Gastrocnemius medialis (tissue), 4 donors: ENCODE results near the gene FGF14.

Experiments used
- POLR2A ChIP-seq, 2 donors: fragments of 450-650 bp; IDR thresholded peaks; one replicate each; pipeline ENCODE4 v1.6.1; 2017; ENCODE audit warnings: antibody characterized with exemption in 2 of 2, mild to moderate bottlenecking in 2 of 2, moderate library complexity in 2 of 2
- TF ChIP-seq, protein P1 (sequence below), 5 experiments: fragments of 450-650 bp in 3 of 5; fragments of 200-600 bp in 2 of 5; sonication (generic) in 2 of 5; IDR thresholded peaks in 4 of 5; conservative IDR thresholded peaks in 1 of 5; 1 replicate in 4 of 5; 2 replicates in 1 of 5; pipeline ENCODE4 v1.5.1; 2016 to 2019; ENCODE audit warnings: antibody characterized with exemption in 5 of 5, mild to moderate bottlenecking in 3 of 5, moderate library complexity in 3 of 5

DNA sequence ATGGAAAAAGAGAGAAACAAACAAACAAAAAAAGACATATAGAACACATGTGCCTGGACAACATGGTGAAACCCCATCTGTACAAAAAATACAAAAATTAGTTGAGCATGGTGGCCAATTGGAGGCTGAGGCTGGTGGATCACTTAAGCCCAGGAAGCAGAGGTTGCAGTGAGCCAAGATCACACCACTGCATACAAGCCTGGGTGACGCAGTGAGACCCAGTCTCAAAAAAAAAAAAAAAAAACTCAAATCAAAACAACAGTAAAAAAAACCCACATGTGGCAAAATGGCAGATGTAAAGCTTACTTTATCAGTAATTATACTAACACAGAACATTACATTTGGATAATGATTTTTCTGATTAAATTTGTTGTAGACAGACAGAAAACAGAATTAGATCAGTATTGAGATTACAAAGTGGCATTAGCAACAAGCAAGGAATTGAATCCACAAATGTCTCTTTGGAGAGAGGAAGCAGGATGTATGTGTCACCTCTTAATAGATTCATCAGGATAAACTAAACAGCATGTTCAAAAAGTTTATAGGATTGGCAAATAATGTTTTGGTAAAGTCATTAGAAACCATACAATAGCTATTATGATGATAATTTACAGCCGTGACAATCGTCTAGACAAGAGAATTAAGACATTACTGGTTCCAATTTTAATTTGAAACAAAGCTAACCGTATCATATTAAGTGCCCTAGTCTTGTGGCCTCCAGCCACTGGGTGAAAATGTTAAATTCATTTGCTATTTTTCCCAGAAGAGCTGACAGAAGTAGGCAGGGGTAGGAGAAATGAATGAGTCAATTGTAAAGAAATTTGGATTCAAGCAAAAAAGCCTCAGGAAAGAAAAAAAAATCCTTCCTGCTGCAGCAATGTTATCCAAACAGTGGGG lies 206.0 kb downstream of the FGF14 start:
- TF ChIP-seq, protein P1, sequence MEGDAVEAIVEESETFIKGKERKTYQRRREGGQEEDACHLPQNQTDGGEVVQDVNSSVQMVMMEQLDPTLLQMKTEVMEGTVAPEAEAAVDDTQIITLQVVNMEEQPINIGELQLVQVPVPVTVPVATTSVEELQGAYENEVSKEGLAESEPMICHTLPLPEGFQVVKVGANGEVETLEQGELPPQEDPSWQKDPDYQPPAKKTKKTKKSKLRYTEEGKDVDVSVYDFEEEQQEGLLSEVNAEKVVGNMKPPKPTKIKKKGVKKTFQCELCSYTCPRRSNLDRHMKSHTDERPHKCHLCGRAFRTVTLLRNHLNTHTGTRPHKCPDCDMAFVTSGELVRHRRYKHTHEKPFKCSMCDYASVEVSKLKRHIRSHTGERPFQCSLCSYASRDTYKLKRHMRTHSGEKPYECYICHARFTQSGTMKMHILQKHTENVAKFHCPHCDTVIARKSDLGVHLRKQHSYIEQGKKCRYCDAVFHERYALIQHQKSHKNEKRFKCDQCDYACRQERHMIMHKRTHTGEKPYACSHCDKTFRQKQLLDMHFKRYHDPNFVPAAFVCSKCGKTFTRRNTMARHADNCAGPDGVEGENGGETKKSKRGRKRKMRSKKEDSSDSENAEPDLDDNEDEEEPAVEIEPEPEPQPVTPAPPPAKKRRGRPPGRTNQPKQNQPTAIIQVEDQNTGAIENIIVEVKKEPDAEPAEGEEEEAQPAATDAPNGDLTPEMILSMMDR (IDR thresholded peaks at IDR 0.05 in 4 of 5, conservative IDR thresholded peaks at IDR 0.05 in 1 of 5) = no peak
- TF ChIP-seq POLR2A (IDR thresholded peaks at IDR 0.05) = no peak
